ENCODE results near the gene ESRRG.

The ESRRG gene

GRCh38 chr1:216626394-216627067 is 96.7 kb downstream of the ESRRG start:
- no peak for DNase-seq

GRCh38 chr1:216621536-216621935 is 101.7 kb downstream of the ESRRG start:
- DNase-seq = no peak

GRCh38 chr1:216617081-216617875 is 106.0 kb downstream of the ESRRG start:
- DNase-seq = no peak

GRCh38 chr1:216616425-216616824 is 106.8 kb downstream of the ESRRG start:
- DNase-seq = no peak

GRCh38 chr1:216614011-216614934 is 109.0 kb downstream of the ESRRG start:
- no peak for DNase-seq

GRCh38 chr1:216612291-216612690 is 110.9 kb downstream of the ESRRG start:
- DNase-seq = no peak

- DNase-seq = no peak
Observed at GRCh38 chr1:216607067-216607697, 116.0 kb downstream of the ESRRG start.

- no peak for DNase-seq
Observed at GRCh38 chr1:216606047-216606637, 117.1 kb downstream of the ESRRG start.

- DNase-seq = no peak
Observed at GRCh38 chr1:216604771-216605170, 118.5 kb downstream of the ESRRG start.

- DNase-seq = peak in 1 of 5 experiments; percentile 20
Observed at GRCh38 chr1:216600730-216601609, 122.3 kb downstream of the ESRRG start.

GRCh38 chr1:216599851-216600250 is 123.4 kb downstream of the ESRRG start:
- DNase-seq = no peak

GRCh38 chr1:216598448-216598847 is 124.8 kb downstream of the ESRRG start:
- no peak for DNase-seq

- no peak for DNase-seq
Observed at GRCh38 chr1:216596281-216596862, 126.9 kb downstream of the ESRRG start.

GRCh38 chr1:216587715-216588114 is 135.5 kb downstream of the ESRRG start:
- no peak for DNase-seq

GRCh38 chr1:216582151-216582550 is 141.1 kb downstream of the ESRRG start:
- no peak for DNase-seq

- DNase-seq = no peak
Observed at GRCh38 chr1:216580538-216581057, 142.6 kb downstream of the ESRRG start.

GRCh38 chr1:216576234-216576937 is 146.8 kb downstream of the ESRRG start:
- DNase-seq = no peak

GRCh38 chr1:216566641-216567205 is 156.5 kb downstream of the ESRRG start:
- no peak for DNase-seq

- DNase-seq = no peak
Observed at GRCh38 chr1:216563087-216563486, 160.1 kb downstream of the ESRRG start.

Measured in T-helper 2 cell (primary cell).